HG03575 (cell line): Measurements from ENCODE around the gene MRPS34.

Experiments used
- ATAC-seq: cut with Tn5 transposase; IDR thresholded peaks from one replicate; pipeline ENCODE4 v1.9.1; 2021; ENCODE audit not compliant: unreplicated experiment, insufficient number of reproducible peaks, low FRiP score; ENCODE audit errors: extremely low read depth

The MRPS34 gene

DNA sequence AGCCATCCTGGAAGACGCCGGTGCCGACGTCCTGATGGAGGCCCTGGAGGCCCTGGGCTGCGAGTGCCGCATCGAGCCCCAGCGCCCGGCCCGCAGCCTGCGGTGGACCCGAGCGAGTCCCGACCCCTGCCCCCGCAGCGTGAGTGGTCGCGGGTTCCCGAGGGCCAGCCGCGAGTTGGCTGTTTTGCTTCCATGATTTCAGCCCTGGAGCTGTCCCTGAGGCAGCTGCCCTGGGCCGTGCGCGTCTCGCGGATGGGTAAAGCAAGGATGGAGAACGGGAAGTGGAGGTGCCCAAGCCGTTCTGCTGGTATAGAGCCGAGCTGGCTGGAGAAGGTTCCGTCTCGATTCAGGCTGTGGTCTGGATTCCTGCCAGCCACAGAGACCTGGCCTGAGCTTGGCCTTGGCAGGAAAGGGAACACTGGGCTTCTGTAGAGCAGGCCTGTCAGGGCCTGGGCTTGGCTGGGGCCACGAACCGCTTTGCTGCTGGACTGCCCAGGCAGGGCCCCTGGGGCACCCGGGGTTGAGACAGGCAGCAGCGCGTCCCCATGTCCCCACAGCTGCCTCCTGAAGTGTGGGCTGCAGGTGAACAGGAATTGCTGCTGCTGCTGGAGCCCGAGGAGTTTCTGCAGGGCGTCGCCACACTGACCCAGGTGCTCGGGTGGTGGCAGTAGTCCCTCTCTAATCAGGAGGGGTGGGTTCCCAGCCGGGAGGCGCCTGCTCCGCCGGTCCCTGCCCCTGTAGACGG lies 941 bp upstream of the MRPS34 start:
- ATAC-seq = no peak

DNA sequence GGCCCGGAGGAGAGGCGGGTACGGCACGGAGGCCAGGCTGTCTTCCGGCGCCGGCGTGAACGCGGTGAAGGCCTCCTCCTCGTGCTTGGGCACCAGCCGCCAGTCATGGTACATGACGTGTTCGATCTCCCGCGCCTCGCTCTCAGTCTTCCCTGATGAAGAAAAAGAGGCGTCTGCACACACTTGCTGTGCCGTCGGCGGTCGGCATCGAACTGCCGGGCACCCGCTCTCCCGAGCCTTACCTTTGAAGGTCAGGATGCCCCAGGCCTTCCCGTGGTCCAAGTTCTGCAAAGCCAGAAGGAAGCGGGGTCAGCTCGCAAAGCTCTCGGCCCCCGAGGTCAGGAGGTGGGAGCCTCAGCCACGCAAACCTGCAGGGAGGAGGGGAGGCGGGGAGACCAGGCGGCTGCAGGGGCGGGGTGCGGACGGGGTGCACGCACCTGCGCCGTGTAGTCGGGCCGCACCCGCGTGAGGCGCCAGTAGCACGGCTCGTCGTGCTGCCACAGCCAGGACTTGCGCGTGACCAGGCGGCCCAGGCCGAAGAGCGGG lies 499 bp downstream of the MRPS34 start, which contains the start of gene EME2:
Gene EME2 (plus strand): TSS at position 449 of the 546 bp plus-strand sequence. CDS start 418 bp downstream, outside the sequence.
- ATAC-seq = no peak

DNA sequence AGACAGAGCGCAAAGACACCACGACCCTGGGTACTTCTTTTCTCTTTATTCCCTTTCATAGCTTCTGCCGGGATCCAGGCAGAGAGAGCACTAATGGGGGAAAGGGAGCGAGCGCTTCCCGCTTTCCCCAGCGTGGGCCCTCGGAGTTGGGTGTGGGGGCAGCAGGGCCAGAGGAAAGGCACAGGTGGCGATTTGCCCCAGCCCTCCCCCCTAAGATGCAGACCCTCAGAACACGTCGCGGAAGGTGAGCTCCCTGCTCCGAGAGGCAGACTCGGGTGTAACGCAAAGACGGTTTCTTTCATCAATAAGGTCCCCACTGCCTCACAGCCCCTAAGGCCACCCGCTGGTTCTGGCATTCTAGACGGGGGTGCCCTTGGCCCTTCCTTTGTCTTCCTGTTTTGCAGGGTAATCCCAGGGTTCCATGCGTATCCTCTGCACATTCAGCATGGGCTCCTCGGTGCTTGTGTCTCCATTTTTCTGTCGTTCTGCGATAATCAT lies 1.0 kb downstream of the MRPS34 start:
- no peak for ATAC-seq

DNA sequence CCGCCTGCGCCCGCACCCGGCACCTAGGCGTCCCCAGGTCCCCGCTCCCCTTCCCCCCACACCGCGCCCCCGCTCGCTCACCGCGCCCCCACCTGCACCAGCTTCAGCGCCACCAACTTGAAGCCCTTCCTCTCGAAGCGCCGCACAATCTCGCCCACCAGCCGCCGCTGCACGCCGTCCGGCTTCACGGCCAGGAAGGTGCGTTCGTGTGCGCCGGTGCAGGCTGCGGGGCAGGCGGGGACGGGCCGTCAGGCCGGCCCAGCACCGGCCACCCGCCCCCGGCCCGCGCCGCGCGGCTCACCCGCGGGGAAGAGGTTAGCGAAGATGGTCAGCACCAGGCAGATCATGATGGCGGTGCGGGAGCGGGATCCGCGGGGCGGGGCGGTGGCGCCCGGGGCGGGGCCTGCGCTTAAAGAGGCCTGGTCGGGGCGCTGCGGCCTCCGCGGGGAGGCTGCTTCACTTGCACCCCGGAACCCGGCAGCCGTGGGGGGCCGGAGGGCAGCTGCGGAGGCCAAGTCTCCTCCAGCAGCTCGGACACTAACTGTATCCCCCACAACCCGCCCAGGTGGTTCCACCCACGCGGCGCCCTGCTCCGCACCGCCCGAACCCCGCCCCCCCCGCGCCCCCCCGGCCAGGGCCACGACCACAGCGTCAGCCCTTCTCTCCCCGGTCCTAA lies 1.6 kb downstream of the MRPS34 start, which contains the start of gene NME3:
Gene NME3 (minus strand): TSS at position 356 of the 676 bp plus-strand sequence. CDS start 9 bp downstream, at position 347.
- no peak for ATAC-seq

DNA sequence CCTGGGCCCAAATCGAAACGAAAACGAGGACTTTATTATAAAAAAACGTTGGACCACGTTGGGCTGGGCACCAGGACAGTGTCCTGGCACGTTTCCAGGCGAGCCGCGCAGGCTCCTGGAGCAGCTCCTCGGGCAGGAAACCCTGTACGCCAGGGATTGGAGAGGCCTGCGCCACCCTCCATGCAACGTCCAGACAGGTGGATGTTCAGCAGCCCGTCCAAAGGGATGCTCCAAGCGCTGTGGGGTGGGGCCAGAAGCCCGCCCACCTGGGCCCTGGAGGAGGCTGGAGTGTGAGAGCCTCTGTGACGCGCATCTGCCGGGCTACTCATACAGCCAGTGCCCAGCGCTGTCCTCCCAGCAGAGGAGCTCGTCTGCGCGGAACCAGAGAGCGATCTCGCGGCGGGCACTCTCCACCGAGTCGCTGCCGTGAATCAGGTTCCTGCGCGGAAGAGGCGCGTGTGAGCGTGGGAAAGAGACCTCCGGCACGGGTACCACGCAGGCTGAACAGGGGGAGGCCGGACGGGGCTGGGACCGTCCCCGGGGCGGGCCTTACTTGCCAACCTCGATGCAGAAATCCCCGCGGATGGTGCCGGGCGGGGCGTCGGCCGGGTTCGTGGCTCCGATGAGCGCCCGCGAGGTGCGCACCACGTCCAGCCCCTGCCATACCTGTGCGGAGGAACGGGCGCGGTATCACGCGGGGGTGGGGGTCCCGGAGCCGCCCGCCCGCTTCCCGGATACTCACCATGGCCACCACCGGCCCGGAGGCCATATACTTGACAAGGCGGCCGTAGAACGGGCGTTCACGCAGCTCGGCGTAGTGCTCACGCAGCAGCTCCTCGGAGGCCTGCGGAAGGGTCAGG lies 2.4 kb downstream of the MRPS34 start:
- no peak for ATAC-seq

DNA sequence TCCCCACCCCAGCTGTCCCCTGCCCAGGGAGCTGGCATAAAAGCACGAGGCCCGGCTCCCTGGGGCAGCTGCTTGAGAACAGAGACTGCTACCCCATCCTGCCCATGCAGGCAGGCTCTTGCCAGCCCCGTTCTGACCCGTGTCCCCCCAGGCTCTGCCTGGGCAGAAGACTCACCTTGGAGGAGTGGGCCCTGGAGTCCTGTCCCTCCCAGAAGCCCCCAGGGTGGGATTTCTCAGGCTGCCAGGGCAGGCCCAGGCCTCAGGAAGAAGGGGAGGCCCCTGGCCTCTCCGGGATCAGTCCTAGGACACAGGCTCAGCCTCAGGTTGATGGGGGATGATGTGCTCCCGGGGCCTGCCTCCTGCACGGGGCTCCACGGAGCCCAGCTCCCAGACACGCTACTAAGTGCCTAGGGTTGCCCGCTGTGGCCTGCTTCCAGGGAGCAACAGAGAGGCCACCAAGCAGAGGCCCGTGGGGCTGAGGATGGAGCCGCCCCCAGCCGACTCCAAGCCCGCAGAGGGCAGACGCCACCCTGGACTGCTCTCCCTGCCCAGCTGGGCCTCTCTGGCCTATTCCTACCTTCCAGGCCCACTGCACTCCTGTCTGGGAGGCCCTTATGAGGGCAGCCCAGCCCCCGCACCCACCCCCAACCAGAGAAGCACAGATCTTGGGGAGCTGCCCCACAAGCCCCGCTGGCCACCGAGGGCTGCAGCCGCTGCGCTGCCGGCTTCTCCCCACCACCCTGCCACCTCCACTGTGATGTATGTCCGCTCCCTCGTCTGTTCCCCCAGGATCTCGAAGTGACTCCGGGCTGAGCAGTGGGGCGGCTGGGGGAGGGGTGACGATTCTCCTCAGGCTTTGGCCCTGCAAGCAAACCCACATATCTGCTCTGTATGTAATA lies 3.3 kb downstream of the MRPS34 start:
- ATAC-seq = no peak

DNA sequence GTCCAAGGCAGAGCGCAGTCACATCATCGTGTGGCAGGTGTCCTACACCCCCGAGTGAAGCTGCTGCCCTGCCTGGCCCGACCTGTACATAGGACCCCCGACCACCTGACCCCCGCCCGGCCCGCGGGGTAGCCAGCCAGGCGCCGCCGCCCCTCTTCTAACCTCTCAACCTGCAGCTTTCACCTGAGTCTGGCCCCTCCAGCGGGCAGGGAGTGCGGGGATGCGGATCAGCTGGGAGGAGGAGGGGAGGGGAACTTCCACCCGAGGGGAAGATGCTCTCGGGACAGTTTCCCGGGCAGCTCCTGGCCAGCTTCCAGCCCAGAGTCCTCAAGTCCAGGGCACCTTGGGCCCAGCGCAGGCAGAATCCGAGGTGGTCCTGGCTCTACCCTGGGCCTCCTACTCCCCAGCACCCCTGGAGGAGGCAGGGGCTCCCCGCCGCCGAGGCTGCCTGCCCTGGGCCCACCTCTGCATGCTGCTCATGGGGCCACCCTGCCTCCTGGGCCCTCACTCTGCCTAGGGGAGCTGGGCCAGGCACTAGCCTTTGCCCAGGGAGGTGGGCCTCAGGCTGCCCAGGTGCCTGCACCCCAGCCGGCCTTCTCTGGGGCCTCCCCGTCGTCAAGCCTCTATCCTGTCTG lies 4.0 kb downstream of the MRPS34 start:
- ATAC-seq = no peak

DNA sequence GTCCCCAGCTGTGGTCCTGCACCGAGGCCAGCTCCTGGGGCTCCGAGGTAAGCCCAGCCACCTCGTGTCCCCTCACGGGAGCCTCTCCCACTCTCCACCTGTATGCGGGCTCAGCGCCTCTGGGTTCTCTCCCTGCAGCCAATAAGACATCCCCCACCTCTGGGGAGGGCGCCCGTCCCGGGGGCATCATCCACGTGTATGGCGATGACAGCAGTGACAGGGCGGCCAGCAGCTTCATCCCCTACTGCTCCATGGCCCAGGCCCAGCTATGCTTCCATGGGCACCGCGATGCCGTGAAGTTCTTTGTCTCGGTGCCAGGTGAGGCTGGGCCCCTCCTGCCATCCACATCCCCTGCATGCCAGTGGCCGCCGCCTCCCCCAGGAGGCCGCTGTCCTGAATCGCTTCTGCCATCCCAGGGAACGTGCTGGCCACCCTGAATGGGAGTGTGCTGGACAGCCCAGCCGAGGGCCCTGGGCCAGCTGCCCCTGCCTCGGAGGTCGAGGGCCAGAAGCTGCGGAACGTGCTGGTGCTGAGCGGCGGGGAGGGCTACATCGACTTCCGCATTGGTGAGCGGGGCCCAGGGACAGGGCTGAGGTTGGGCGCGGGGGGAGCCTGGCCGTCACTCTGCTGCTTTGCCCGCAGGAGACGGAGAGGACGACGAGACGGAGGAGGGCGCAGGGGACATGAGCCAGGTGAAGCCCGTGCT lies 4.7 kb downstream of the MRPS34 start:
- ATAC-seq = no peak

DNA sequence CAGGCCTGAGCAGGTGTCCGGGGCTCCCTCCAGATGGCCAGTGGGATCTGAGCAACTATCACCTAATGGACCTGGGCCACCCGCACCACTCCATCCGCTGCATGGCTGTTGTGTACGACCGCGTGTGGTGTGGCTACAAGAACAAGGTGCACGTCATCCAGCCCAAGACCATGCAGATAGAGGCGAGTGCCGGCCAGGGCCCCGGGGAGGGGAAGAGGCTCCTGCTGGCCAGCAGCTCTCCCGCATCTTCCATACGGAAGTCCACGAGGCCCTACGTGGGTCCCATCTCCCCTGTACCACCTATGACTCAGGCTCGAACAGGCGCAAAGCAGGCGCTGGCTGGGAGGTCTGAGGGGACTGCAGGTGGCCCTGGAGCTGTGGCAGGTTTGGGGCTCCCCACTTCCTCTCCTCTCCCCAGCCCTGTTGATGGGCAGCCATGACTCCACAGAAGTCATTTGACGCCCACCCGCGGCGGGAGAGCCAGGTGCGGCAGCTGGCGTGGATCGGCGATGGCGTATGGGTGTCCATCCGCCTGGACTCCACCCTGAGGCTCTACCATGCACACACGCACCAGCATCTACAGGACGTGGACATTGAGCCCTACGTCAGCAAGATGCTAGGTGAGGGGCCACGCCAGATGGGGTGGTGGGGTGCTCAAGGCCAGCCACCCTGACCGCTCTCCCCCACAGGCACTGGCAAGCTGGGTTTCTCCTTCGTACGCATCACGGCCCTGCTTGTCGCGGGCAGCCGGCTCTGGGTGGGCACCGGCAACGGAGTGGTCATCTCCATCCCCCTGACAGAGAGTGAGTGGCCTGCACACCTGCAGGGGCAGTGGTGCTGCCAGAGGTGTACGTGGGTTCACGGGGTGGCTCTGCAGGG lies 5.6 kb downstream of the MRPS34 start:
- no peak for ATAC-seq

DNA sequence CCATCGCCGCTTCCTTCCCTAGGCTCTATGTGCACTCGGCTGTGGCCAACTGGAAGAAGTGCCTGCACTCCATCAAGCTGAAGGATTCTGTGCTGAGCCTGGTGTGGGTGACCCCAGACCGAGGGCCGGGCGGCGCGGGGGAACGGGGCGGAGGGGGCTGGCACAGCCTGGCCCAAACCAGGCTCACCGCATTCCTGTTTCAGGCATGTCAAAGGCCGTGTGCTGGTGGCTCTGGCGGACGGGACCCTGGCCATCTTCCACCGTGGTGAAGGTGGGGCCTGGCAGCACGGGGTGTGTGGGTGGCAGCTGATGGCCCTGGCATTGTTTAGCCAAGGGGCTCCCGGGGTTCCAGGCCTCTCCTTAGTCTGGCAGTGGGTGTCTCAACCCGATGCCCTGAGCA lies 6.2 kb downstream of the MRPS34 start:
- no peak for ATAC-seq

DNA sequence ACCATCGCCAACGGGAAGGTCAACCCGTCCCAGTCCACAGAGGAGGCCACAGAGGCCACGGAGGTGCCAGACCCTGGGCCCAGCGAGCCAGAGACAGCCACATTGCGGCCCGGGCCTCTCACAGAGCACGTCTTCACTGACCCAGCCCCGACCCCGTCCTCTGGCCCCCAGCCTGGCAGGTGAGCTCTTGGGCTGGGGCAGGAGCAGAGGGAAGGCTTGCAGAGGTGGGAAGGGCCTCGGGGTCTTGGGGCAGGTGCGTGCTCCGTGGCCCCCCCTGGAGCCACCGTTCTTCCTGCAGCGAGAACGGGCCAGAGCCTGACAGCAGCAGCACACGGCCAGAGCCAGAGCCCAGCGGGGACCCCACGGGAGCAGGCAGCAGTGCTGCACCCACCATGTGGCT lies 6.7 kb downstream of the MRPS34 start:
- no peak for ATAC-seq

DNA sequence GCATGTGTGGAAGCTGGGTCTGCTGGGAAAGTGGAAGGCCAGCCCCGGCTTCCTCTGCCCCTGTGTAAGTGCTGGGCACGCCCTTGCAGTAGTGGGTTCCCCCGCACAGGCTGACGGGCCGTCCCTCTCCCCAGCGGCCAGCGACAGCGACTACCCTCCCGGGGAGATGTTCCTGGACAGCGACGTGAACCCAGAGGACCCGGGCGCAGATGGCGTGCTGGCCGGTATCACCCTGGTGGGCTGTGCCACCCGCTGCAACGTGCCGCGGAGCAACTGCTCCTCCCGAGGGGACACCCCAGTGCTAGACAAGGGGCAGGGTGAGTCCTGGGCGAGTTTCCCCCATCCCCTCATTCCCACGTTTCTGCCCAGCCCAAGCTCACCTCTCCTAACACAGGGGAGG lies 7.1 kb downstream of the MRPS34 start:
- no peak for ATAC-seq

DNA sequence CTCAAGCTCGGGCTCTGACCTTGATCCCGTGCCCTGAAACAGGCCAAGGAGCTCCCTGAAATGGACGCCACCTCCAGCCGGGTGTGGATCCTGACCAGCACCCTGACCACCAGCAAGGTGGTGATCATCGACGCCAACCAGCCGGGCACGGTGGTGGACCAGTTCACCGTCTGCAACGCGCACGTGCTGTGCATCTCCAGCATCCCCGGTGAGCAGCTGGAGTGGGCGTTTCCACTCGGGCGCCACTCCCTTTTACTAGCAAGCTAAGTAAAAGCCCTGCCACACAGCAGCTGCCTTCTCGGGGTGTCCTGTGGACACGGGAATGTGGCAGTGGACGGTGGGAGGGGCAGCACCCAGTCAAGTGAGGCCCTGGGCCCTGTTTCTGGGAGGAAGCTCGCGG lies 8.0 kb downstream of the MRPS34 start:
- ATAC-seq = no peak

DNA sequence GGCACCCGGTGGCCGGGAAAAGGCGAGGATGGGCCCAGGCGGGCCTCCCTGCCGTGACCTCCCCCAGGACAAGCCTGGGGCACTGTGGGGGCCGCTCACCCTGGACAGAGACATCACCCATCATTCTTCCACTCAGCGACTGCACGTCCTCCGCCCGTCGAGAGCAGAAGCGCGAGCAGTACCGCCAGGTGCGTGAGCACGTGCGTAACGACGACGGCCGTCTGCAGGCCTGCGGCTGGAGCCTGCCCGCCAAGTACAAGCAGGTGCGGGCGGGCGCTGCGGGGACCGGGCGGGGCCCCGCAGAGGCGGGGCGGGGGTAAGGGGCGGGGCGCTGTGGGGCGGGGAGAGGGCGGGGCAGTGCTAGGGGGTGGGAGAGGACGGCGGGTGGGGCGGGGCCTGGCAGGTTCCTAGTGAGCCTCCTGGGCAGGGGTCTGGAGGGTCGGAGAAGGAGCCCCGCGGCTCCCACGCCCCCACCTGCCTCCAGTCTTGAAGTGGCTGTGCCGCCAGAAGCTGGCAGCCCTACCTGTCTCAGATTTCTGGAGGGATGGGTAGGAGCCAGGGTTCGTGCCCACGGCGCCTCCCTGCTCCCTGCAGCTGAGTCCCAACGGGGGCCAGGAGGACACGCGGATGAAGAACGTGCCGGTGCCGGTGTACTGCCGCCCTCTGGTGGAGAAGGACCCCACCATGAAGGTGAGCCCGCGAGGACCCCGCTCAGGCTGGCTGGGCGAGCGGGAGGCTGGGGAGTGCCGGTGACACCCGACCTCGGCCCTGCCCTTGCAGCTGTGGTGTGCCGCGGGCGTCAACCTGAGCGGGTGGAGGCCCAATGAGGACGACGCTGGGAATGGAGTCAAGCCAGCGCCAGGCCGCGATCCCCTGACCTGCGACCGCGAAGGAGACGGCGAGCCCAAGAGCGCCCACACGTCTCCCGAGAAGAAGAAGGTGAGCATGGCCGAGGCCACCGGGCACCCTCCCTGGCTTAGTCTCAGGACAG lies 9.1 kb downstream of the MRPS34 start:
- ATAC-seq = no peak

DNA sequence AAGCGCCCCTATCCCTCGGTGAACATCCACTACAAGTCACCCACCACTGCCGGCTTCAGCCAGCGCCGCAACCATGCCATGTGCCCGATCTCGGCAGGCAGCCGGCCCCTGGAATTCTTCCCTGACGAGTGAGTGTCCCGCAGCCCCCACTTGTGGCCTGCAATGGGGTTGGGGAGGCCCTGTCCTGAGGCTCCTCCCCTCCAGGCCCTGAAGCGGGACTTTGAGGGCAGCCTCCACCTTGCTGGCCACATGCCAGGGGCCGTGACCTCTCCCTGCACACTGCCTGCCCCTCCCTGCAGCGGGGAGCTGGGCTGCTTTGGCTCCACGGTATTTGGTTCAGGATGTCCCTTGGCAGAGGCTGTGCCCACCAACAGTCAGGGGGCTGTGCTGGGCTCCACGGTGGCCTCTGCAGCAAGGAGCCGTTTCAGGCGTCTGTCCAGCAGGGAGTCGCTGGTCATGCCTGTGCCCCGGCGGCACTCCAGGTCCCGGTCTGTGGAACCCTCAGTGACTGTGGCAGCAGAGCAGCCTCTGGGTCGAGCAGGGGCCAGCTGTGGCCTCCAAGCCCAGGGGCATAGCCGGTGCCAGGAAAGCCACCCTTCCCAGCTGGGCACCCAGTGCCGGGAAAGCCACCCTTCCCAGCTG lies 9.9 kb downstream of the MRPS34 start:
- ATAC-seq = no peak
